H1 (cell line): ENCODE measurements around the gene FKBP5. TPM values are rescaled to one million over a fixed set of nuclear protein-coding genes. Genes with fewer than 3 reads are reported as not detected.

Experiments
- CTCF ChIA-PET: fragments of 300-600 bp; sonication (Branson Sonifier 250); formaldehyde crosslinking; loops from one replicate; lab custom pipeline; 2021; ENCODE audit not compliant: partially characterized antibody; lab: Charles Lee
- POLR2A ChIA-PET: fragments of 300-600 bp; sonication (Branson Sonifier 250); formaldehyde crosslinking; loops from one replicate; lab custom pipeline; 2021; ENCODE audit warnings: inconsistent platforms; ENCODE audit not compliant: partially characterized antibody; lab: Charles Lee
- DNase-seq, 2 experiments: peaks; one replicate each; pipeline versions ENCODE4 v3.0.0 to v3.0.0-alpha.2; 2010 to 2022; ENCODE audit warnings: low spot score in 2 of 2, low read depth in 1 of 2, mixed read lengths in 1 of 2
- FAIRE-seq: peaks from 2 replicates; lab custom pipeline; 2011; peaks lifted over from hg19 to GRCh38; lab: Jason Lieb, UNC
- H2AFZ ChIP-seq: 2 replicates; pipeline ENCODE4 v1.8.1; 2012; ENCODE audit warnings: low read length, inconsistent platforms
- H2AK5ac ChIP-seq: 2 replicates; pipeline ENCODE4 v1.6.1; 2013; ENCODE audit warnings: low read depth, low read length
- H2BK120ac ChIP-seq: replicated peaks from 2 replicates; pipeline ENCODE3; 2013; ENCODE audit warnings: low read depth, low read length, inconsistent platforms
- H2BK12ac ChIP-seq: 2 replicates; pipeline ENCODE4 v1.6.1; 2013; ENCODE audit warnings: low read depth, low read length
- H2BK15ac ChIP-seq: 2 replicates; pipeline ENCODE4 v1.6.1; 2013; ENCODE audit warnings: low read length
- H2BK20ac ChIP-seq: 2 replicates; pipeline ENCODE4 v1.6.1; 2013; ENCODE audit warnings: low read length
- H2BK5ac ChIP-seq: 2 replicates; pipeline ENCODE4 v1.6.1; 2013; ENCODE audit warnings: low read depth, low read length
- H3K14ac ChIP-seq: 2 replicates; pipeline ENCODE4 v1.6.1; 2013; ENCODE audit warnings: inconsistent platforms; ENCODE audit not compliant: insufficient read length
- H3K18ac ChIP-seq: 2 replicates; pipeline ENCODE4 v1.6.1; 2013; ENCODE audit warnings: low read length; ENCODE audit errors: extremely low read depth
- H3K23ac ChIP-seq: 2 replicates; pipeline ENCODE4 v1.6.1; 2013; ENCODE audit warnings: inconsistent platforms; ENCODE audit not compliant: insufficient read length
- H3K23me2 ChIP-seq: 2 replicates; pipeline ENCODE4 v1.6.1; 2013; ENCODE audit warnings: low read depth, low read length
- H3K27ac ChIP-seq: 2 replicates; pipeline ENCODE4 v1.6.1; 2011; ENCODE audit warnings: low read depth, low read length, inconsistent platforms
- H3K27me3 ChIP-seq, 4 experiments: replicated peaks in 1 of 4; 1 replicate in 1 of 4; 2 replicates in 3 of 4; pipeline versions ENCODE4 v1.6.1 to v1.8.1; 2011 to 2013; ENCODE audit warnings: low read length in 3 of 4, mild to moderate bottlenecking in 3 of 4, inconsistent platforms in 2 of 4, mixed read lengths in 2 of 4, moderate library complexity in 1 of 4; ENCODE audit not compliant: control insufficient read depth in 3 of 4, insufficient read depth in 3 of 4; ENCODE audit errors: extremely low read depth in 1 of 4
- H3K36me3 ChIP-seq, 4 experiments: 2 replicates each; pipeline versions ENCODE4 v1.6.1 to v1.8.1; 2011 to 2013; ENCODE audit warnings: mild to moderate bottlenecking in 4 of 4, low read length in 3 of 4, moderate library complexity in 2 of 4, control low read depth in 1 of 4, inconsistent platforms in 1 of 4; ENCODE audit not compliant: insufficient read depth in 4 of 4, control insufficient read depth in 2 of 4
- H3K4ac ChIP-seq: replicated peaks from 2 replicates; pipeline ENCODE3; 2013; ENCODE audit warnings: low read length, low read depth, mixed read lengths, inconsistent platforms; ENCODE audit not compliant: insufficient read length
- H3K4me1 ChIP-seq, 4 experiments: replicated peaks in 1 of 4; 1 replicate in 1 of 4; 2 replicates in 3 of 4; pipeline versions ENCODE4 v1.6.1 to v1.8.1; 2011 to 2013; ENCODE audit warnings: low read length in 3 of 4, inconsistent platforms in 2 of 4, mixed read lengths in 1 of 4; ENCODE audit not compliant: insufficient read depth in 4 of 4, control insufficient read depth in 3 of 4
- H3K4me2 ChIP-seq, 2 experiments: 2 replicates each; pipeline versions ENCODE4 v1.6.1 to v1.8.1; 2011 to 2013; ENCODE audit warnings: low read depth in 2 of 2, low read length in 2 of 2, control low read depth in 1 of 2, inconsistent platforms in 1 of 2, mild to moderate bottlenecking in 1 of 2; ENCODE audit not compliant: insufficient read depth in 1 of 2
- H3K4me3 ChIP-seq, 4 experiments: fragments of 200-600, 300-600 bp in 1 of 4; sonication (generic), shearing (Covaris generic), sonication (Bioruptor Twin) in 1 of 4; 2 replicates each; pipeline versions ENCODE4 v1.5.1 to v1.8.1; 2011 to 2016; ENCODE audit warnings: low read length in 4 of 4, low read depth in 3 of 4, control low read depth in 2 of 4, inconsistent platforms in 2 of 4, mild to moderate bottlenecking in 2 of 4, mixed read lengths in 1 of 4, moderate library complexity in 1 of 4; ENCODE audit not compliant: insufficient read depth in 2 of 4; ENCODE audit errors: extremely low read depth in 1 of 4
- H3K56ac ChIP-seq: replicated peaks from 2 replicates; pipeline ENCODE3; 2013; ENCODE audit warnings: low read depth, mild to moderate bottlenecking, mixed read lengths, low read length, inconsistent platforms; ENCODE audit not compliant: insufficient read length
- H3K79me1 ChIP-seq: 2 replicates; pipeline ENCODE4 v1.6.1; 2013; ENCODE audit warnings: low read depth, low read length, control low read depth
- H3K79me2 ChIP-seq, 2 experiments: 2 replicates each; pipeline versions ENCODE4 v1.6.1 to v1.8.1; 2012 to 2013; ENCODE audit warnings: low read length in 2 of 2, mild to moderate bottlenecking in 2 of 2, inconsistent platforms in 1 of 2; ENCODE audit not compliant: insufficient read depth in 2 of 2, control insufficient read depth in 1 of 2
- H3K9ac ChIP-seq, 4 experiments: replicated peaks in 1 of 4; 1 replicate in 1 of 4; 2 replicates in 3 of 4; pipeline versions ENCODE4 v1.6.1 to v1.8.1; 2011 to 2013; ENCODE audit warnings: low read depth in 3 of 4, low read length in 3 of 4, control low read depth in 2 of 4, mild to moderate bottlenecking in 2 of 4, moderate library complexity in 2 of 4, inconsistent platforms in 1 of 4; ENCODE audit errors: extremely low read depth in 1 of 4
- H3K9me3 ChIP-seq, 2 experiments: 2 replicates each; pipeline versions ENCODE4 v1.6.1 to v1.8.1; 2012 to 2013; ENCODE audit warnings: mild to moderate bottlenecking in 2 of 2, moderate library complexity in 2 of 2, control low read depth in 1 of 2, inconsistent platforms in 1 of 2, low read depth in 1 of 2, low read length in 1 of 2, mixed read lengths in 1 of 2; ENCODE audit not compliant: insufficient read depth in 2 of 2
- H4K20me1 ChIP-seq, 2 experiments: replicated peaks in 1 of 2; 2 replicates each; pipeline versions ENCODE3 to v1.8.1; 2011 to 2013; ENCODE audit warnings: inconsistent platforms in 2 of 2, low read length in 2 of 2, mild to moderate bottlenecking in 1 of 2; ENCODE audit not compliant: insufficient read depth in 2 of 2, control insufficient read depth in 1 of 2
- H4K5ac ChIP-seq: 2 replicates; pipeline ENCODE4 v1.6.1; 2013; ENCODE audit warnings: low read length, low read depth, mixed read lengths, inconsistent platforms; ENCODE audit not compliant: insufficient read length
- H4K8ac ChIP-seq: 2 replicates; pipeline ENCODE4 v1.8.0; 2013; ENCODE audit warnings: mild to moderate bottlenecking, moderate library complexity, low read length, inconsistent platforms; ENCODE audit not compliant: insufficient read depth; ENCODE audit errors: extremely low read depth
- H4K91ac ChIP-seq: replicated peaks from 2 replicates; pipeline ENCODE3; 2013; ENCODE audit warnings: low read length, mixed read lengths, inconsistent platforms; ENCODE audit not compliant: insufficient read length
- HDAC2 ChIP-seq, 2 experiments: fragments of 300-600 bp in 1 of 2; sonication (generic) in 1 of 2; IDR thresholded peaks; 2 replicates each; pipeline ENCODE4 v1.6.1; 2011 to 2012; ENCODE audit warnings: low read depth in 2 of 2, low read length in 2 of 2, mild to moderate bottlenecking in 2 of 2, moderate library complexity in 2 of 2, borderline replicate concordance in 1 of 2, inconsistent platforms in 1 of 2
- RXRA ChIP-seq: IDR thresholded peaks from 2 replicates; pipeline ENCODE4 v1.6.1; 2011; ENCODE audit warnings: low read depth, mild to moderate bottlenecking, low read length, moderate library complexity; ENCODE audit not compliant: insufficient read depth
- WGBS, 2 experiments: shearing (Covaris generic) in 1 of 2; methylation state at CpG; one replicate each; pipeline versions ENCODE4 v1.1.6 to v1.1.7; 2013 to 2015; ENCODE audit warnings: low lambda C conversion rate in 2 of 2, mixed read lengths in 2 of 2, inconsistent platforms in 1 of 2, low coverage in 1 of 2, missing lambda C conversion rate in 1 of 2; ENCODE audit not compliant: insufficient replicate concordance in 2 of 2, insufficient coverage in 1 of 2, insufficient read length in 1 of 2; ENCODE audit errors: extremely low coverage in 1 of 2, missing lambda C conversion rate in 1 of 2; 5-methylcytosine and 5-hydroxymethylcytosine counted together
- polyA plus RNA-seq, 7 experiments: library from polyadenylated mRNA; depleted of rRNA in 3 of 7; stranded (reverse) in 5 of 7; unstranded in 2 of 7; fragments of >200 nt in 5 of 7; fragments of 200-250 nt in 2 of 7; gene quantifications; 1 replicate in 5 of 7; 2 replicates in 1 of 7; 4 replicates in 1 of 7; pipeline versions ENCODE4 v1.2.1 to v1.2.3, GENCODE V29; 2011 to 2013; ENCODE audit warnings: missing spikeins in 2 of 7, mixed read lengths in 2 of 7
- total RNA-seq: library from RNA; stranded (reverse); fragmentation: NEBNext Ultra II Directional; extraction: Animal tissue kit (Norgen Biotek cat#: 25700); gene quantifications from 2 replicates; pipeline ENCODE4 v1.2.1, GENCODE V29; 2021

FKBP5 gene
- total and polyA plus RNA-seq, 2 of the 8 experiments (the other 6 are each of a cell fraction or from before 2014, with no cell fraction given): 14.3 to 40.4 TPM

- Histone ChIP-seq H3K18ac (no peak overlapping the region), H2AK5ac (no peak overlapping the region), H4K5ac (no peak overlapping the region), H2AFZ (no peak overlapping the region), H2BK5ac (no peak overlapping the region), H3K14ac (no peak overlapping the region), H3K56ac (no peak overlapping the region), H4K20me1 (peaks cover 0 to 2% of the 10 kb centered on the region in 2 experiments), H2BK12ac (no peak overlapping the region), H3K27ac (no peak overlapping the region), H3K9me3 (no peaks in the 10 kb centered on the region), H3K4me3 (no peak overlapping the region), H3K4me2 (no peak overlapping the region), H3K9ac (no peak overlapping the region), H3K27me3 (no peaks in the 10 kb centered on the region), H3K23me2 (no peaks in the 10 kb centered on the region), H4K8ac (no peak overlapping the region), H2BK120ac (no peak overlapping the region), H2BK15ac (no peak overlapping the region), H3K36me3 (no peaks in the 10 kb centered on the region), H3K79me2 (no peaks in the 10 kb centered on the region), H2BK20ac (no peak overlapping the region), H3K4ac (no peak overlapping the region), H3K4me1 (peaks cover 2 to 16% (median 7%) of the 10 kb centered on the region in 4 experiments; a peak in 5 of 7 replicates), H3K23ac (no peak overlapping the region)
- WGBS, 2 experiments: 88% methylated on average over 6 of the region's 6 CpGs; no CpG with 5 or more reads in 1 of the 2 experiments
- ChIA-PET CTCF (interaction anchor here (0.7 to 1.1 kb wide), 3 partner anchors 19 to 140 kb away, joined by 3 read pairs; no protein-coding TSS in a partner anchor), POLR2A (no interaction called here)
- DNase-seq: no peak
- no peak for FAIRE-seq
- no peak for TF ChIP-seq HDAC2 (IDR thresholded peaks at IDR 0.05; ENCODE audit: borderline replicate concordance in 1 of 2, low read depth in 2 of 2, low read length in 2 of 2)
- TF ChIP-seq RXRA: no peak
- TF ChIP-seq, all 59 proteins: peak for 0
- Histone ChIP-seq H3K79me1 (no peaks in the 10 kb centered on the region), H4K91ac (no peak overlapping the region)
These were observed 83.1 kb downstream of the FKBP5 start for GRCh38 chr6:35605600-35605999.
